Kidney (tissue), 14 donors: ENCODE results near the gene ZNF597. TPM values are rescaled to one million over a fixed set of nuclear protein-coding genes. Genes with fewer than 3 reads are reported as not detected.

Source experiments
- DNase-seq, 5 donors: peaks; one replicate each; pipeline ENCODE4 v3.0.0-alpha.2; 2013 to 2020
- FAIRE-seq: peaks from 2 replicates; lab custom pipeline; 2012; peaks lifted over from hg19 to GRCh38; lab: Jason Lieb, UNC
- H3K27ac ChIP-seq, 2 donors: one replicate each; pipeline ENCODE4 v1.7.0; 2013; ENCODE audit warnings: low read depth in 2 of 2, low read length in 2 of 2, inconsistent platforms in 1 of 2
- H3K27me3 ChIP-seq: one replicate; pipeline ENCODE4 v1.7.1; 2013; ENCODE audit warnings: low read length, inconsistent platforms; ENCODE audit not compliant: control insufficient read depth, insufficient read depth
- H3K36me3 ChIP-seq, 3 donors: one replicate each; pipeline versions ENCODE4 v1.7.0 to v1.7.1; 2013; ENCODE audit warnings: low read length in 3 of 3, control low read depth in 1 of 3, inconsistent platforms in 1 of 3; ENCODE audit not compliant: insufficient read depth in 3 of 3, control insufficient read depth in 2 of 3
- H3K4me1 ChIP-seq, 3 donors: one replicate each; pipeline versions ENCODE4 v1.7.0 to v1.7.1; 2013; ENCODE audit warnings: low read length in 3 of 3, inconsistent platforms in 1 of 3, low read depth in 1 of 3; ENCODE audit not compliant: control insufficient read depth in 2 of 3, insufficient read depth in 2 of 3
- H3K4me3 ChIP-seq, 3 donors: one replicate each; pipeline versions ENCODE4 v1.7.0 to v1.8.1; 2013; ENCODE audit warnings: low read length in 3 of 3, control low read depth in 1 of 3, inconsistent platforms in 1 of 3
- H3K9ac ChIP-seq, 3 donors: one replicate each; pipeline versions ENCODE4 v1.7.0 to v1.7.1; 2013; ENCODE audit warnings: low read length in 3 of 3, control low read depth in 1 of 3, inconsistent platforms in 1 of 3
- H3K9me3 ChIP-seq, 3 donors: one replicate each; pipeline versions ENCODE4 v1.7.0 to v1.7.1; 2013; ENCODE audit warnings: low read length in 3 of 3, control low read depth in 1 of 3, inconsistent platforms in 1 of 3; ENCODE audit not compliant: control insufficient read depth in 2 of 3, insufficient read depth in 1 of 3
- CTCF ChIP-seq: IDR thresholded peaks from 3 replicates; pipeline ENCODE4 v1.5.1; 2012; ENCODE audit warnings: mild to moderate bottlenecking, moderate library complexity, borderline replicate concordance; ENCODE audit not compliant: insufficient read depth; ENCODE audit errors: extremely low read depth
- intact Hi-C: fragments of 100-400 bp; cut with DNase I; formaldehyde crosslinking; loops from one replicate; pipeline ENCODE4 v1.11.1; 2022
- polyA plus RNA-seq: library from polyadenylated mRNA; stranded (reverse); fragments of 350-450 nt; fragmentation: Illumina TruSeq; extraction: RNeasy Lipid Tissue Mini Kit (QIAGEN cat#74804); gene quantifications from one replicate; pipeline ENCODE4 v1.2.3, GENCODE V29; 2014; ENCODE audit warnings: low read depth, low replicate concordance; ENCODE audit not compliant: insufficient read depth
- total RNA-seq: library from RNA; stranded (reverse); fragmentation: NEBNext Ultra II Directional; extraction: Animal tissue kit (Norgen Biotek cat#: 25700); gene quantifications from one replicate; pipeline ENCODE4 v1.2.1, GENCODE V29; 2021
- donor health status: control.
- donor health status: control.
- donor health status: control.
- donor health status: control.
- donor health status: control.
- donor health status: DM: yes; HTN: yes; CAD: no.
- donor health status: Normal renal cell carcinoma (clear cell type).

The ZNF597 gene
- total and polyA plus RNA-seq, 2 donors from 2014 or later: 0.99 to 3.4 TPM

- H3K36me3 ChIP-seq: no peaks in the 10 kb centered on the region
- intact Hi-C loops: no loop called here
- no peaks in the 10 kb centered on the region for H3K9me3 ChIP-seq
- FAIRE-seq: peak; percentile 91
- H3K27ac ChIP-seq: peak overlapping the region; percentile 95 to 98
- peak in 3 of 5 donors; percentile 43 to 89 (median 86) for DNase-seq
- TF ChIP-seq CTCF: no peak
- peak overlapping the region; percentile 82 to 90 (median 88) for H3K4me3 ChIP-seq
- no peaks in the 10 kb centered on the region for H3K27me3 ChIP-seq
- peak overlapping the region; percentile 38 to 97 (median 95) for H3K9ac ChIP-seq
- peaks cover 7 to 31% (median 31%) of the 10 kb centered on the region in 3 donors for H3K4me1 ChIP-seq
Measured at GRCh38 chr16:3458852-3459361, 15.6 kb upstream of the ZNF597 start.

GRCh38 chr16:3458278-3458851, 15.1 kb upstream of the ZNF597 start:
- peak; percentile 28 to 81 (median 60) for DNase-seq
- H3K9ac ChIP-seq: peak overlapping the region; percentile 38 to 97 (median 95)
- intact Hi-C loops: no loop called here

GRCh38 chr16:3457434-3458252, 14.3 kb upstream of the ZNF597 start:
- peak; percentile 29 for TF ChIP-seq CTCF
- Histone ChIP-seq H3K4me3 (peak overlapping the region; percentile 59 to 90 (median 65)), H3K9me3 (no peaks in the 10 kb centered on the region), H3K27ac (peak overlapping the region; percentile 95 to 98), H3K9ac (peak overlapping the region; percentile 52 to 97 (median 53)), H3K36me3 (no peaks in the 10 kb centered on the region), H3K4me1 (peaks cover 7 to 31% (median 29%) of the 10 kb centered on the region in 3 donors), H3K27me3 (no peaks in the 10 kb centered on the region)
- FAIRE-seq (no peak), DNase-seq (peak; percentile 92 to 97 (median 96))
- intact Hi-C loops: no loop called here

More at GRCh38 chr16:3458278-3458851, 15.1 kb upstream of the ZNF597 start:
- H3K4me1 ChIP-seq: peaks cover 7 to 31% (median 31%) of the 10 kb centered on the region in 3 donors
- H3K27ac ChIP-seq: peak overlapping the region; percentile 95 to 98
- no peaks in the 10 kb centered on the region for H3K27me3 ChIP-seq
- TF ChIP-seq CTCF: no peak
- H3K9me3 ChIP-seq: no peaks in the 10 kb centered on the region
- H3K4me3 ChIP-seq: peak overlapping the region; percentile 82 to 90 (median 88)
- H3K36me3 ChIP-seq: no peaks in the 10 kb centered on the region
- no peak for FAIRE-seq
